ENCODE measurements around the gene ITPK1. TPM values are rescaled to one million over a fixed set of nuclear protein-coding genes. Genes with fewer than 3 reads are reported as not detected.
A peak's percentile ranks its signal among the peaks of the same experiment; 100 is the strongest.

ITPK1 gene
- total RNA-seq, 4 donors from 2014 or later: 43.9 to 56.1 (median 44.5) TPM

- Histone ChIP-seq H3K9me3 (no peaks in the 10 kb centered on the region), H3K36me3 (no peaks in the 10 kb centered on the region), H3K4me1 (peaks cover 9 to 42% of the 10 kb centered on the region in 2 donors), H3K4me3 (replicated peaks in 1 of 3) (no peak overlapping the region), H3K27me3 (no peaks in the 10 kb centered on the region), H3K27ac (no peak overlapping the region)
- TF ChIP-seq CTCF (IDR thresholded peaks at IDR 0.05) (no peak), POLR2A (IDR thresholded peaks at IDR 0.05) (no peak)
- 75 to 87% methylated on average over 16 of the region's 22 CpGs for WGBS, 2 donors
- no peak for DNase-seq
- intact Hi-C loops (cut with DNase I): no loop called here
Observed at GRCh38 chr14:92990456-92991430, 125.0 kb downstream of the ITPK1 start.

- no peak for DNase-seq
- H3K27me3 ChIP-seq: no peaks in the 10 kb centered on the region
- peak overlapping the region in 1 of 3 donors; percentile 17 for H3K27ac ChIP-seq
- WGBS, 2 donors: 93 to 95% methylated on average over 10 to 14 of the region's 14 CpGs
- H3K9me3 ChIP-seq: no peaks in the 10 kb centered on the region
- H3K4me1 ChIP-seq: peaks cover 14 to 46% of the 10 kb centered on the region in 2 donors
- no peak overlapping the region for H3K4me3 ChIP-seq (replicated peaks in 1 of 3)
- intact Hi-C loops (cut with DNase I): no loop called here
- H3K36me3 ChIP-seq: no peaks in the 10 kb centered on the region
- no peak for TF ChIP-seq CTCF (IDR thresholded peaks at IDR 0.05)
- no peak for TF ChIP-seq POLR2A (IDR thresholded peaks at IDR 0.05)
Observed at GRCh38 chr14:92988786-92989755, 126.7 kb downstream of the ITPK1 start.

- no peaks in the 10 kb centered on the region for H3K27me3 ChIP-seq
- intact Hi-C loops (cut with DNase I): no loop called here
- WGBS, 2 donors: 93% methylated on average over 13 to 17 of the region's 25 CpGs
- H3K4me1 ChIP-seq: peaks cover 14 to 37% of the 10 kb centered on the region in 2 donors
- no peak for DNase-seq
- no peak overlapping the region for H3K4me3 ChIP-seq (replicated peaks in 1 of 3)
- TF ChIP-seq POLR2A (IDR thresholded peaks at IDR 0.05) (no peak), CTCF (IDR thresholded peaks at IDR 0.05) (no peak)
- no peaks in the 10 kb centered on the region for H3K36me3 ChIP-seq
- no peak overlapping the region for H3K27ac ChIP-seq
- H3K9me3 ChIP-seq: no peaks in the 10 kb centered on the region
Observed at GRCh38 chr14:92987713-92988510, 127.8 kb downstream of the ITPK1 start.

- Histone ChIP-seq H3K36me3 (no peaks in the 10 kb centered on the region), H3K4me3 (replicated peaks in 1 of 3) (no peak overlapping the region), H3K27me3 (no peaks in the 10 kb centered on the region), H3K4me1 (peaks cover 14 to 35% of the 10 kb centered on the region in 2 donors), H3K9me3 (no peaks in the 10 kb centered on the region), H3K27ac (peak overlapping the region in 2 of 3 donors; percentile 15 to 77)
- intact Hi-C loops (cut with DNase I): no loop called here
- WGBS, 2 donors: 84 to 100% methylated on average over 3 to 4 of the region's 5 CpGs
- no peak for TF ChIP-seq CTCF (IDR thresholded peaks at IDR 0.05)
- TF ChIP-seq POLR2A (IDR thresholded peaks at IDR 0.05): no peak
- no peak for DNase-seq
Observed at GRCh38 chr14:92987148-92987570, 128.6 kb downstream of the ITPK1 start.

All from thyroid gland (tissue), 4 donors.